NCI-H1930 (cell line): ENCODE measurements around the gene USP37.
"Not testable (repeated sequence)": the region's sequence is repeated elsewhere in the genome, so short reads cannot be mapped to it uniquely, and the experiment has no call there.

Experiments
- DNase-seq, 2 experiments: peaks; one replicate each; lab custom pipeline; 2025; lab: John Stamatoyannopoulos, UW

The USP37 gene

DNA sequence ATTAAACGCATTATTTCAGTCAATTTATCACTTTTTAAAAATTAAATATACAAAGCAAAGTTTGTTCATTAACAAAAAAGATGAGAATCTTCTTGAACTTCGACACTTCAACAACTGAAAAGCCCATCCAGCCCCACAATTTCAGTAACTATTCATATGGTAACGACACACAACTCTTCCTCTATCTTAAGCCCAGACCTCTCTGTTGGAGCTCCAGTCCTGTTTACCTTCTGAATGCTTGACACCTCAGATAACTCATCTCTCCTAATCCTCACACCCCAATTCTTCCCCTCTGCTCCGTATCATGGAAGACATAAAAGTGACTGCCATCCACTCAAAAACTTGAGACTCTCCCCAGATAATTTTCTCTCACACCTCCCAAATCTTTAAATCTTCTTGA, 12.6 kb downstream of the USP37 start:
- DNase-seq: no peak

DNA sequence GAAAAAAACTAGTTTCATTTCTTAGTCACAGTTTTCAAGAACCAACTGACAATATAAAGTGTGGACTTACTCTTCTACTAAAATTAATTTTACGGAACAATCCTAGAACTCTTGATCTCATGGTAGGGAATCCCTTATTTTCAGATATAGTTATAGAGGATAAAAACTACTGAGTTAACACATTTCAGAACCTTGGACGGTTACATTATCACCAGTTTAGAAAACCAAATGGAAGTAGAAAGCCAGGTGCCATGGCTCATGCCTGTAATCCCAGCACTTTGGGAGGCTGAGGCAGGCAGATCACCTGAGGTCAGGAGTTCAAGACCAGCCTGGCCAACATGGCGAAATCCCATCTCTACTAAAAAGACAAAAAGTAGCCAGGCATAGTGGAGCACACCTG, 13.9 kb downstream of the USP37 start:
- not testable (repeated sequence) for DNase-seq

DNA sequence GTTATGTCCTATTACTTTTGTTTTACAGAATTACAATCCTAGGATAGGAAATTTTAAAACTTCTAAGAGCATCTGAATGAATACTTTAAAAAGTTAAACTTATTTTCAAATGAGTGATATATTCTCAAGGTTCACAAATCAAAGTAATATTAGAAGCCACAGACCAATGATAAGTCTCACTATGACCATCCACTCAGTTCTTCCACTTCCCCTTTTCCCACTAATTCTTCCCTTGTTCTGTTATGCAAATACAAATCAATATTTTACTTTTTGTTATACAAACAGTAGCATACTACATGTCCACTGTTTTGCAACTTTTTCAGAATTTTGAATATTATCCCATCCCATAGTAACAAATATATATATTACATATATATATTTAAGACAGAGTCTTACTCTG, 20.2 kb downstream of the USP37 start:
- no peak for DNase-seq

DNA sequence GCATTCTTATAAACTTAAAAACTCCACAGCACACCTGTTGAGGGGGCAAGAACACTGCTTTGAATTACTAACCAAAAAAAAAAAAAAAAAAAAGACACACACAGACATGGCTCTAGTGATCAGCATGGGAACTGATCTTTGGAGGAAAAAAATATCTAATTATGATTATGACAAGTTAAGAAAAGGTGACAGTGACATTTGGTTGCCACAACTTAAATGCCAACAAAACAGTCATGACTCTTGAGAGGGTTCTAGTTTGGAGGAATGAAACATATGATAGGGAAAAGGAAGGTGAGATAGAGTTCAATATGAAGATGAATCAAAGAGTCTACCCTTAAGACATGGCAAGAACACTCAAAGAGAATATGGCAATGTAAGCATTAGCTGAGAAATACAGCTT, 20.6 kb downstream of the USP37 start:
- DNase-seq: no peak

DNA sequence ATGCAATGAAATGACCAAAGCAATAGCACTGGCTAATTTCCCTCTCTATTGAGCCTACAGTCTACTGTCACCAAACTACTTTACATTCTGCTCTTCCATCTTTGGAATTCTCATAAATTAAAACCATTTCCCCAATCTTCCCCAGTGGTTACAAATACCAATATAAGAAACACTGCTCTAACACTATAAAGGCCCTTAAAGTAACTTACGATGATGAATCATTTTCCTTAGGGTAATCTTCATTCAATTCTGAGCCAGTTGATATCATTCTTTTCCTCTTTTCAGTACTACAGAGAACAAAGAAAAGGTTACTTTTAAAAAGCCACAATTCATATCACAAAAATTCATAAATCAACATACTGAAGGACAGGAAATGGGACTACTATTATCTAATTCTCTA, 22.1 kb downstream of the USP37 start:
- DNase-seq: no peak

DNA sequence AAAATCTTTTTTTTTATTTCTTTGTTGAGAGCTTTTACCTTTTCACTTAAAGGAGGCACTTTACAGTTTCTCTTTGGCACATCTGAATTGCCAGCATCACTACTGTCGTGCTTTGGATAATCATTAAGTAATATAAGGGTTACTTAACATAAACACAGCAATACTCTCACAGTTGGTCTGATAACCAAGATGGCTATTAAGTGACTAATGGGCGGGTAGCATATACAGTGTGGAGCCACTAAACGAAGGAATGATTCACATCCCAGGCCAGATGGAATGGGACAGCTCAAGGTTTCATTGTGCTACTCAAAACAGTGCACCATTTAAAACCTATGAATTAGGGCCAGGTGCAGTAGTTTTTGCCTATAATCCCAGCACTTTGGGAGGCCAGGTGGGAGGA, 28.1 kb downstream of the USP37 start:
- no peak for DNase-seq

DNA sequence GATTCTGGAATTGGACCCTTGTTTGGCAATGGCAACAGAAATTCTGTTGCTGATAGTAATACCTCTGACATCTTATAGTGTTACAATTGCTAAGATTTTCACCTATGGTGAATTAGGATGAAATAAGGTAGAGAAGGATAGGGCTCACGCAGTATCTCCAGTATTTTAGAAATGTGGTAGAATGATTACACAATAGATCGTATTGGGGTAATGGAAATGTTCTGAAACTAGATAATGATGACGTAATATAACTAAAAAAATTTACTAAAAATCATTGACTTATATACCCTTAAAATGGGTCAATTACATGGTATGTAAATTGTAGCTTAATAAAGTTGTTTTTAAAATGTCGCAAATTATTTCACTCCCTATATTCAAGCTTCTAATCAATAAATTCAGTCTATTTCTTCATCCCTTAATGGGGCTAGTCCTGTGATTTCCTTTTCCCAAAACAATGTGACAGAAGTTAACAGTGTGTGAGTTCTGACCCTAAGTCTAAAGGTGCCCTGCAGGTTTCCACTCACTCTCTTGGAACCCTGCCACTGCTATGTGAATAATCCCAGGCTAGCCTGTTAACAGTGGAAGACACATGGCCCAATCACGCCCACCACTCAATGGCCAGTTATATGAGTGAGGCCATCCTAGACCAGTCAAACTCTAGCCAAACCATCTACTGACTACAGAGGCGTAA, 31.2 kb downstream of the USP37 start:
- no peak for DNase-seq

DNA sequence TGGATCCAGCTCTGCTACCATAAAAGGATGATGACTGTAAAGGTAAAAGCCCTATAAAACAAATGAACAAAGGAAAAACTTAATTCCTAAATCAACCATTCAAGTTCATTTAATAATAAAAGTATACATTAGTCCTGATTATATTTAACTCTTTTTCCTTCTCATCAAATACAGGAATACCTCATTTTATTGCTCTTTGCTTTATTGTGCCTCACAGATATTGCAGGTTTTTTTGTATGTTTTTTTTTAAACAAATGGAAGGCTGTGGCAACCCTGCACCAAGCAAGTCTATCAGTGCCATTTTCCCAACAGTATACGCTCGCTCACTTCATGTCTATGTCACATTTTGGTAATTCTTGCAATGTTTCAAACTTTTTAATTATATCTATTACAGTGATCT, 38.2 kb downstream of the USP37 start:
- DNase-seq: no peak

DNA sequence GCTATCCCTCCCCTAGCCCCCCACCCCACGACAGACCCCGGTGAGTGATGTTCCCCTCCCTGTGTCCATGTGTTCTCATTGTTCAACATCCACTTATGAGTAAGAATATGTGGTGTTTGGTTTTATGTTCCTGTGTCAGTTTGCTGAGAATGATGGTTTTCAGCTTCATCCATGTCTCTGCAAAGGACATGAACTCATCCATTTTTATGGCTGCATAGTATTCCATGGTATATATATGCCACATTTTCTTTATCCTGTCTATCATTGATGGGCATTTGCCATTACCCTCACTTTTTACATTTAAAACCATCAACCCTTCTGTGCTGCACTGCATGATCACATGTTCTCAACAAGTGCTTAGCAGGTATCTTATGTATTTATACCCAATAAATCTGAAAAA, 39.7 kb downstream of the USP37 start:
- DNase-seq: not testable (repeated sequence)

DNA sequence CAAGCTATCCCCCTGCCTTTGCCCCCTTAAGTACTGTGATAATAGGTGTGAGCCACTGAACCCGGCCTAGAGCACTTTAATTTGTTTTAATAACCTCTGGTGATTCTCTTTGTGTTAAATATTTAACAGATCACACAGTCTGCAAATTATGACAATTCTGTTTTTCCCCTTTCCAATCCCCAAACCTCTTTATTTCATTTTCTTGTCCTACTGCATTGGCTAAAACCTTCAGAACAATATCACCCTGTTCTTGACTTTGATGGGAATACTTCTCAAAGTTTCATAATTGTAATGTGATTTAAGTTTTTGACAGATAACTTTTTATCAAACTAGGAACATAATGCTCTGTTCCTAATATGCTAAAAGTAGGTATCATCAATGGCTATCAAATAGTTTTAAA, 44.5 kb downstream of the USP37 start:
- no peak for DNase-seq

DNA sequence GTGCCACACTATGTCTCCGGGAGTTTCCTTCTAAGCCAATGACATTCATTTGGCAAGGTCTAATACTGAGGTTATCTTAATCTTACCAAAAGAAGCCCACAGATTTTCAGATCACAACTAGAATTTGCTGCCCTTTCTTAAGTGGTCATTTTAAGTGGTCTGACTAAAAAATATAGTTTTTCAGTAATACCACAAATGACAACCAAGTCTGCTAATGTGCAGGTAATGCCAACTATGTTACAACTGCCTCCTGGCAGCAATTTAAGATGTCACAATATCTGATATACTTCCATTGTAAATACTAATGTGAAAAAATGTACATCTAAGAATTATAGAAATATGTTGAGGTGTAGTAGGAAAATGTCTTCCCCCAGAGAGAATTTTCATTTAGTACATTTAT, 49.3 kb downstream of the USP37 start:
- no peak for DNase-seq

DNA sequence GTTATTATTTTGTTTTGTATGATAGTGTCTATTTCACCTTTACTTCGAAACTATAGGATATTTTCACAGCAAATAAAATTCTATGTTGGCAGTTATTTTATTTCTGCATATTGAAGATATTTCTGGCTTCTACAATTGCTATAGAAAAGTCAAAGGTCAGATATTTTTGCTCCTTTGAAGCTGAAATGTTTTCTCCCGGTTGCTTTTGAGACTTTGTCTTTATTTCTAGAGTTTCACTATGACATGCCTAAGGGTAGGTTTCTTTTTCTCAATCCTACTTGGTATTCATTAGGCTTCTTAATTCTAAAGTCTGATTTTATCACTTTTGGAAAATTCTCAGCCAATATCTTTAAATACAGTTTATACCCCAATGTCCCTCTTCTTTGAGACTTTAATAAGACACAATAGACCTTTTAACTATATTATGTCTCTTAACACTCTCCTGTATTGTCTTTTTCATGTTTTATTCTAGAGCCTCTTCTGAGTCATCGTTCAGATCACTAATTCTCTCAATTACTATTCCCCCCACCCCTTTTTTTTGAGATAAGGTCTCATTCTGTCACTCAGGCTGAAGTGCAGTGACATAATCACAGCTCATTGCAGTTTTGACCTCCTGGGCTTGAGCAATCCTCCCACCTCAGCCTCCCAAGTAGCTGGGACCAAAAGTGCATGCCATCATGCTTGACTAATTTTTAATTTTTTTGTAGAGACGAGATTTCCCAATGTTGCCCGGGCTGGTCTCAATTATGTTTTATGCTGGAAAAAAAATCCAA, 50.5 kb downstream of the USP37 start:
- no peak for DNase-seq

DNA sequence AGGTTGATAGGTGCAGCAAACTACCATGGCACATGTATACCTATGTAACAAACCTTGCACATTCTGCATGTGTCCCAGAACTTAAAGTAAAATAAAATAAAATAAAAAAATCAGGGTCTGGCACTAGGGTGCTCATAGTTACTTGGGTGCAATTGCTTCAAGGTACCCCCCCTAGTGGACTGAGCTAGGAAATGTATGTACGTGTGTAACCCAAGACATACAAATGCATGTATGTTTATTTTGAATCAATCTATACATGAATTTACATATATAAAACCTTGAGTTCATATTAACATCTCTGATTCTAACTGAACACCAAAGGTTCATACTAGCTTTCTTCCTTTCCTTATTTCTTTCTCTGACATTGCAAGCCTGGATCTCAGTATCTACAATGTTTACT, 51.5 kb downstream of the USP37 start:
- DNase-seq: no peak

DNA sequence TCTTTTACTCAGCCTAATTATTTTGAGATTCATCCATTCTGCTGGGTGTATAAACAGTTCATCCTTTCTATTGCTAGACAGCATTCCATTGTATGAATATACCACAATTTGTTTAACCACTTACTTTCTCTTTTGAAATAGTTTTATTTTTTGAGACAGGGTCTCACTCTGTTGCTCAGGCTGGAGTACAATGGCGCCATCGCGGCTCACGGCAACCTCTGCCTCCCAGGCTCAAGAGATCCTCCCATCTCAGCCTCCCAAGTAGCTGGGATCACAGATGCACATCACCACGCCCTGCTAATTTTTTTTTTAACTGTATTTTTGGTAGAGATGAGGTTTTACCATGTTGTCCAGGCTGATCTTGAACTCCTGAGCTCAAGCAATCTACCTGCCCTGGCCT, 54.5 kb downstream of the USP37 start:
- DNase-seq: no peak

DNA sequence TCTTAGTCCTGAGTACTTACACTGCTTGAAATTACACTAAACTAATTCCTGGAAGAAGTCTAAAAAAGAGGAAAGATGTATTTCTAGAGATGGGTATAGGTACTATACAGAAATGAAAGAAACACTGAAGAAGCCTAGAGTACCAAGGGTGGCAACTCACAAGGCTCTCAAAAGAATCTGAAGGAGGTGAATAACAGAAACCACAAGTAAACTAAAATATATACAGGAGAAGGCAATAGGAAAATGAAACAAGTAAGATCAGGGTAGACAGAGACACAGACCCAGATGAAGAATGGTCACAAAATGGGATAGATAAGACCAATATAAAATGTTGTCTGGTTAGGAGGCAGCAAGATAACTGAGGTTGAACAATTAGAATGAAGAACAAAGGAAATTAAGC, 59.9 kb downstream of the USP37 start:
- no peak for DNase-seq

DNA sequence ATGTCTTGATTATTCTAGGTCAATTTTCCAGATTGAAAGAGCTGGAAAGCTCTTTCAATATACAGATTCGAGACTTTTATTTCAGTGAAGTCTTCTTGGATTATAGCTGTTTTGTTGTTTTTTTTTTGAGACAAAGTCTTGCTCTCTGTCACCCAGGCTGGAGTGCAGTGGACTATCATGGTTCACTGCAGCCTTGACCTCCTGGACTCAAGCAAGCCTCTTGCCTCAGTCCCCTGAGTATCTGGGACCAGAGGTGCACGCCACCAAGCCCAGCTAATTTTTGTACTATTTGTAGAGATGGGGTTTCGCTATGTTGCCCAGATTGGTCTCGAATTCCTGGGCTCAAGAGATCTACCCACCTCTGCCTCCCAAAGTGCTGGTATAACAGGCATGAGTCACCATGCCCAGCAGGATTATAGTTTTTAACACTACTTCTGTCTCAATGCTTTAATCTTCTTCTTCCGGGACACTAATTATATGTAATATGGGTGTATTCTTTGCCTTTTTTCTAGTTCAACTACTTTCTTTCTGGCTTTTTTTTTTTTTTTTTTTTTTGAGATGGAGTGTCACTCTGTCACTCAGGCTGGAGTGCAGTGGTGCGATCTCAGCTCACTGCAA, 62.3 kb downstream of the USP37 start:
- no peak for DNase-seq

DNA sequence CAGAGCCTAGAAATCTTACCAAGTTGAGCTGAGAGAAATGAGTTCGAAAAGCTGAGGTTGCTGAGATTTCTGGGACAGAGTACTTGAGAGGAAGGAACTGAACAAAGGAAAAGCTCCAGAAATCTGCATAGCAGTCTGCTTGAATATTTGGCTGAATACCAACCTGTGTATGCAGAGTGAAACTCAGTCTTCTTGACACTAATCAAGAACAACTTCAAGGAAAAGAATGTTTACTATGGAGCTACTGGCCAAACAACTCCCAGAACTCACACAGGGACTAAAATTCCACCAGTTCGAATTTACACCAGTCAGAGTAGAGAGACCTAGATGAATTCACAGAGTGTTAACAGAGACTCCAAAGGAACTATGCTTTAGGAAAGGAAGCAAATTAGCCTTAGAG, 66.5 kb downstream of the USP37 start:
- no peak for DNase-seq

DNA sequence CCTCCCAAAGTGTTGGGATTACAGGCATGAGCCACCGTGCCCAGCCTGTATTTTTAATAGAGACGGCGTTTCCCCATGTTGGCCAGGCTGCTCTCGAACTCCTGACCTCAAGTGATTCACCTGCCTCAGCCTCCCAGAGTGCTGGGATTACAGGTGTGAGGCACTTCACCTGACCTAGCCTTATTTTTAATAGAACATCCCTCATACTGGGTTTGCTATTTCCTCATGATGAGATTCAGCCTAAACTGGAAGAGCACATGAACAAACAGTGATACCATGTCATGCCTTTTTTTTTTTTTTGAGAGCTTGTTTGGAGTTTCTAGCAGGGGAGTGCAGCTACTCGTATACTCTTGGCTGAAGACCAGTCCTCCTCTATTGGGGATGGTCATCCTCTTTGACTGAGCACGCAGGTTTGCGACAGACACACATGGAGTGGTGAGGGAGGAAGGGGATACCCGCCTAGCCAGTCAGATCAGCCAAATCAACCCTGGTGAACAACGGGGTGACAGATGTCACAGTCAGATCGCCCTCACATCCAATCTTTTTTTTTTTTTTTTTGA, 67.6 kb downstream of the USP37 start:
- no peak for DNase-seq

DNA sequence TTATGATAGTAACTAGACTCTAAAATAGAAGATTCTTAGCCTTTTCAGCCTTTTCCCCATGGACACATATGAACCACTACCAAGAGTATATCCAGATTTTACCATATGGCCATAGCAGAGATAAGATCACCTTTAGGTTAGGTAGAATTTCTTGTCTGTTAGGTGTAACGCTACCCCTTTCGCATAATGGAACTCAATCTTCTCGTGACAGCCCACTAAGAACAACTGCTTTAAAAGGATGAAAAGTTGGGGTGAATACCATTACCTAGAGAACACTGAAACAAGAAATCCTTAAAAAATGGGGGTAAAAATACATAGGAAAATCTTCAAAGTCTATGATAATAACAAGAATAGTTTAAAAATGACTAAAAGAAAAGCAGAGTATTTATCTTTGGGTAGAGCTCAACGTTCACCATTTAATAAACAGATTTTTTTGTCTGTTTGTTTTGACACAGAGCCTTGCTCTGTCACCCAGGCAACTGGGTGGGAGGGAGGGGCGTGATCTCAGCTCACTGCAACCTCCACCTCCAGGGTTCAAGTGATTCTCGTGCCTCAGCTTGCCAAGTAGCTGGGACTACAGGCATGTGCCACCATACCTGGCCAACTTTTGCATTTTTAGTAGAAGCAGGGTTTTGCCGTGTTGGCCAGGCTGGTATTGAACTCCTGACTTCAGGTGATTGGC, 82.0 kb downstream of the USP37 start:
- no peak for DNase-seq

DNA sequence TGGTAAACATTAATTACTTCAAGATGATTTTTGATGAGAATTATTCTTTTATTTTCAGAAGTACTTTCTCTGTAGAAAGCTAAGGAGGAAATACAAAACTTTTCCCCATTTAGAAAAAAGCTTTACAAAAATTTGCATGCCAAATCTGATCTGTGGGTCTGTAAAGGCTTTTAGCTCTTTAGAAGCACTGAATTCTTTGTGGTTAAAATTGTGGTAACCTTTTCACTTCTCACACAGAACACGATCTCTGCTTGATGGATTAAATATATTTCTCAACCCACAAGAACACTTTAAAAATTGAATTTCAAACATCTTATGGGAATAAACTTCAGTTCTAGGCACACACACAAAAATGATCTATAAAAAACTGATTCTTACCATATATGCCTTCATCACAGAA, 85.5 kb downstream of the USP37 start:
- DNase-seq: no peak

DNA sequence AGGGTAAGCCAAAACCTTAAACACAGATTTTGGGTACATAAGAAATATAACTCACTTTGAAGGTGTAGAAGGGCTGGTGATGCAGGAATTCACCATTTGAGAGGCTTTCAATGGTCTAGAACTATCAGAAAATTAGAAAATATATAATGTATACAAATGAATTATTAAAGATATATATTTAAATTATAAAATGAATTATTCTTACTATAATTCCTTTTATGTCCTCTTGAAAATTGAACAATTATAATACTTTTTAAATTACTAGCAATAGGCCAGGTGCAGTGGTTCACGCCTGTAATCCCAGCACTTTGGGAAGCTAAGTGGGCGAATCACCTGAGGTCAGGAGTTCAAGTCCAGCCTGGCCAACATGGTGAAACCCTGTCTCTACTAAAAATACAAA, 88.6 kb downstream of the USP37 start:
- no peak for DNase-seq

DNA sequence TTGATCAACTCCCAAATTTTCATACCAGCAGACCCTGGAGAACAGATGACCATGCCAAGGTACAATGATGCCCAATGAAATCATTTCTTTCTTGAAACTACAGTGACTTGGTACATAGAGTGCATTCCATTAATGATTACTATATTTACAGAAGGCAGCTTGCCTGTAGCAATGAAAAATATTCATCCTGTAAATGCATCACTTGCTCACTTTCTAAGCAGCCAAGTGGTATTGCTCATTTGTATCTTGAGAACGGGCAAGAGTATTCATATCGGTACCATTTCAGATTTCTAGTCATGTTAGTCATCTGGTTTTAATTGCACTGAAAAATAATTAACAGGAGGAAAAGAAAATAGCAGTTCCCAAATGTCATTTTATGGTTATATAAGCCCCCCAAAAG, 89.6 kb downstream of the USP37 start:
- DNase-seq: no peak

DNA sequence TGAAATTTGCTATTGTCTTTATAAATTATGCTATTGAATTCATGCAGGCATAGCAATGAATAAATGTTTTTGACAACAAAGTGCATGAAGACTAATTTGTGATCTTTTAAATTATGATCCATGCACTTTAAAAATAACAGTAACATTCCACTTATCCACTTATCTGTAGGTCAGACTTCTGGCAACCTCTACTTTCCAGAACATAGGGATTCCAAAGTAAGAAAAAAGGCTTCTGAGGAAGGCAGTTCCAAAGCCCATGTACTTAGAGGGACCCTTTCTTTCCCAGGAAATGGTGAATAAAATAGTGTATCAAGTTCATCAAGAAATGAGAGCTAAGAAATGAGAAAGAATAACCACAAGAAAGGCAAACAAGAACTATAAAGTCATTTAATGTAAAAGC, 90.9 kb downstream of the USP37 start:
- DNase-seq: no peak
